GM23338 (cell line): Measurements from ENCODE around the gene TCF3.

Experiments
- CTCF ChIP-seq, 2 experiments: fragments of 200-600 bp in 1 of 2; sonication (generic) in 1 of 2; conservative IDR thresholded peaks; 2 replicates each; pipeline versions ENCODE4 v1.5.1 to v1.6.1; 2016 to 2017; ENCODE audit warnings: antibody characterized with exemption in 2 of 2, low read depth in 2 of 2, mild to moderate bottlenecking in 2 of 2, moderate library complexity in 1 of 2
- EZH2 ChIP-seq: fragments of 200-600 bp; sonication (generic); IDR thresholded peaks from one replicate; pipeline ENCODE4 v1.8.0; 2017; ENCODE audit warnings: antibody characterized with exemption, mild to moderate bottlenecking, low read depth; ENCODE audit not compliant: unreplicated experiment

- TF ChIP-seq CTCF (conservative IDR thresholded peaks at IDR 0.05; ENCODE audit: low read depth in 2 of 2) (no peak), EZH2 (no peak)
Observed at GRCh38 chr19:1608359-1609102, 43.9 kb downstream of the TCF3 start.
